Fibroblast of villous mesenchyme (primary cell): ENCODE results near the gene PSD2. TPM values are rescaled to one million over a fixed set of nuclear protein-coding genes. Genes with fewer than 3 reads are reported as not detected.

Experiments
- DNase-seq: peaks from one replicate; pipeline ENCODE4 v3.0.0-alpha.2; 2010; ENCODE audit warnings: low read depth
- H3K4me3 ChIP-seq: 2 replicates; pipeline ENCODE4 v1.5.1; 2011; ENCODE audit warnings: low read depth, mild to moderate bottlenecking, low read length
- total RNA-seq: library from RNA; depleted of rRNA; stranded (reverse); fragments of >200 nt; gene quantifications from 2 replicates; pipeline ENCODE4 v1.2.3, GENCODE V29; 2012
- TF ChIP-seq, protein P1 (sequence below): IDR thresholded peaks from 2 replicates; pipeline ENCODE4 v1.5.1; 2012; ENCODE audit warnings: low read depth, mild to moderate bottlenecking, low read length; ENCODE audit not compliant: insufficient read depth

Gene PSD2
- total RNA-seq, 1 donor = not detected

DNA sequence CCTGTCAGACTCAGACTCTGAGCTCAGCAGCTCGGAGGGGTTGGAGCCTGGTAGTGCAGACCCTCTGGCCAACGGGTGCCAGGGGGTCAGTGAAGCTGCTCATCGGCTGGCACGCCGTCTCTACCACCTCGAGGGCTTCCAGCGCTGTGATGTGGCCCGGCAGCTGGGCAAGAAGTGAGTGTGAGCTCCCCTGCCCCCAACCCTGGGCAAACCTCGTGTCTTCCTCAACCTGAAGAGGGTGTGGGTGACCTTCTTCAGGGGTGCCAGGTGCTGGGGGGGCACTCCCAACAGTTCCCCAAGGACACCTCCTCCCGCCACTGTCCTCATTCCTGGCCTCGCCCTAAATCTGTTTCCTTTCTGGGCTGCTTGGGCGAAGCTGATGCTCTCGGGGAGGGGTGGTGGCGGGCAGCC is 18.6 kb downstream of the PSD2 start:
- TF ChIP-seq, protein P1, sequence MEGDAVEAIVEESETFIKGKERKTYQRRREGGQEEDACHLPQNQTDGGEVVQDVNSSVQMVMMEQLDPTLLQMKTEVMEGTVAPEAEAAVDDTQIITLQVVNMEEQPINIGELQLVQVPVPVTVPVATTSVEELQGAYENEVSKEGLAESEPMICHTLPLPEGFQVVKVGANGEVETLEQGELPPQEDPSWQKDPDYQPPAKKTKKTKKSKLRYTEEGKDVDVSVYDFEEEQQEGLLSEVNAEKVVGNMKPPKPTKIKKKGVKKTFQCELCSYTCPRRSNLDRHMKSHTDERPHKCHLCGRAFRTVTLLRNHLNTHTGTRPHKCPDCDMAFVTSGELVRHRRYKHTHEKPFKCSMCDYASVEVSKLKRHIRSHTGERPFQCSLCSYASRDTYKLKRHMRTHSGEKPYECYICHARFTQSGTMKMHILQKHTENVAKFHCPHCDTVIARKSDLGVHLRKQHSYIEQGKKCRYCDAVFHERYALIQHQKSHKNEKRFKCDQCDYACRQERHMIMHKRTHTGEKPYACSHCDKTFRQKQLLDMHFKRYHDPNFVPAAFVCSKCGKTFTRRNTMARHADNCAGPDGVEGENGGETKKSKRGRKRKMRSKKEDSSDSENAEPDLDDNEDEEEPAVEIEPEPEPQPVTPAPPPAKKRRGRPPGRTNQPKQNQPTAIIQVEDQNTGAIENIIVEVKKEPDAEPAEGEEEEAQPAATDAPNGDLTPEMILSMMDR = no peak
- no peak for DNase-seq
- H3K4me3 ChIP-seq = no peak overlapping the region

- TF ChIP-seq, protein P1 = no peak
- no peak for DNase-seq
- H3K4me3 ChIP-seq = no peak overlapping the region
These were observed 19.2 kb downstream of the PSD2 start for GRCh38 chr5:139814704-139815280.

- H3K4me3 ChIP-seq = no peak overlapping the region
- TF ChIP-seq, protein P1 = no peak
- no peak for DNase-seq
These were observed 21.0 kb downstream of the PSD2 start for GRCh38 chr5:139816566-139816965.

- DNase-seq = no peak
- H3K4me3 ChIP-seq = no peak overlapping the region
- TF ChIP-seq, protein P1 = no peak
These were observed 21.8 kb downstream of the PSD2 start for GRCh38 chr5:139817362-139817761.

DNA sequence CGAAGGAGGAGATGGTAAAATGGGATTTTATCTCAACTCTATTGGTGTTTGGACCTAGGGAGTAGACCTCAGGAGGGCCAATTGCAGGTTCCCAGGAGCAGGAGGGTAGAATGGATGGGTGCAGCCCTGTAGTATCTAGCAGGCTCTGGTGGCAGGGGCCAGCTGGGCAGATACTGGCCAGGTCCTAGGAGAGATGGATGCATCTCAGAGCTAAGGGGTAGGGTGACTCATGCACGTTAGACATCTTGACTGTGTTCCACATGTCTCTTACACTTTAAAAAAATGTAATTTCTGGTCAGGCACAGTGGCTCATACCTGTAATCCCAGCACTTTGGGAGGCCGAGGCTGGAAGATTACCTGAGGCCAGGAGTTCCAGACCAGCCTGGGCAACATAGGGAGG is 22.4 kb downstream of the PSD2 start:
- DNase-seq = no peak
- no peak overlapping the region for H3K4me3 ChIP-seq
- TF ChIP-seq, protein P1 = no peak

DNA sequence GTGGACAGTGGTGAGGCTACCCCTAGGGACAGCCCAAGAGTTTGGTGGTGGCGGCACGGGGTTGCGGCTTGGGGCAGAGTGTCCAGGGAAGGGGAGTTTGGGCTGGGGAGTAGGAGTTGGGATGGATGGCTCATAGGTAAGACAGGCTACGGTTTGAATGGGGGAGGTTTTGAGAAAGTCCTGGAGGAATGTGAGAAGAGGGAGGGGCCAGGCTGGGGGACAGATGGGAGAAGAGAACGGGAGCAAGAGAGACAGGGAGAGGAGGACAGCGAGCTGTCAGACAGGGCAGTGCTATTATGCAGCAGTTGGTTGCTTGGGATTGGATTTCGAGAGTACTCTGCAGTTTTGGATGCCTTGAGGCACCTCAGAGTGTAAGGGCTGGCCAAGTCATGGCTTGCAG is 24.5 kb downstream of the PSD2 start:
- TF ChIP-seq, protein P1 = no peak
- no peak overlapping the region for H3K4me3 ChIP-seq
- no peak for DNase-seq

DNA sequence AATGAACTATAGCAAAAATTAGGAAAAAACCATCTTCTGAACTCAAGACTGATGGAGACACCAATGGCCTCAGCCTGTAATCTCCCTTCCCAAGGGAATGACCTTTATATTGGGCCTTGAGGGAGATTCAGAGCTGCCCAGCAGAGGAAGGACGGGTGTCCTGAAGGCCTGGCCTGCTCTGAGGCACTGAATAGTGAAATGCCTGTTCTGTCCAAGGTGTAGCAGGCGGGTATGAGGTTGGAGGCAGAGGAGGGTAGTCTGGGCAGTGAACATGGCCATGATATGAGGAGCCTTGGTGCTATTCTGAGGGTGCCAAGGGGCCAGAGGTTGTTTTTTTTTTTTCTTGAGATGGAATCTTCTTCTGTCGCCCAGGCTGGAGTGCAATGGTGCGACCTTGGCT is 25.0 kb downstream of the PSD2 start:
- TF ChIP-seq, protein P1 = no peak
- H3K4me3 ChIP-seq = no peak overlapping the region
- DNase-seq = no peak
